ENCODE data around the gene LMO2. TPM values are rescaled to one million over a fixed set of nuclear protein-coding genes. Genes with fewer than 3 reads are reported as not detected.

Gene LMO2
- total RNA-seq, 1 donor = 28.4 TPM

DNA sequence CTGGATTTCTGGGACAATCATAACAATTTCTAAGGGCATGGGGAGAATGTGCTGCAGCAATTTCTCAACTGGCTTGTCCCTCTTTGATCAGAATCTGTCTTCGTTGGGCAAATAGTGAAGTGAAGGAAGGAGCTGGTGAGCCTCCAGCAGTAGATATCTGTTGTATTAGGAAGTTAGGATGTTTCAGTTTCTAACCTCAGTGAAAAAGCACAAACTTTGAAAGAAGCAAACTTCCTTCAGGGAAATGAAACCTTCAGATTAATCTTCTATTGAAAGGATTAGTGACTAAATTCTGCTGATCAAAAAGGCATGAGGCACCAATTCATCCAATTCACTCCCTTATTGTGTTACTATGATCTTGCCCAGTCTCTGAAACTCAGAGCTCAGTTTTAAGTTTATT is 24.3 kb downstream of the LMO2 start:
- peaks cover 5% of the 10 kb centered on the region for H3K27me3 ChIP-seq (ENCODE audit: insufficient read depth, low read length)
- peak overlapping the region; percentile 67 for H3K4me3 ChIP-seq (ENCODE audit: low read length)
- H3K4me1 ChIP-seq (ENCODE audit: insufficient read depth, low read length) = peaks cover 70% of the 10 kb centered on the region
- H3K9me3 ChIP-seq (ENCODE audit: low read depth, low read length) = no peaks in the 10 kb centered on the region

DNA sequence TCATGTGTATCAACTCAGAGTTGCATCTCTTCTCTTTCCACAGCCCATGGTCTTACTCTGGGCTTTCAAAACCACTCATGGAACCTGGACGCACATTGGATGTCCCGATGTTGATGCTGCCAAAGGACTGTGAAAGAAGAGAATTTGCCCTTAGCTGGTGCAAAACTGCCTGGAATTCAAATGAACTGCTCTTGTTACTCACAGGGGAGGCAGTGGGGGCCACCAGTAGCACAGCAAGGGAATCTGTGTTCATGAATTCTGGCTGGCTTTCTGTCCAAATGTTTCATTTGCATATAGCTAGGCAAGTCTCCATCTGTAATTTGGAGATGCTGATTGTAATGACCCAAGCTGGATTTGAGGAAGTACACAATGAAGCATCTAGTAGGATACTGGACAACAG is 24.9 kb downstream of the LMO2 start:
- Histone ChIP-seq H3K4me1 (ENCODE audit: insufficient read depth, low read length) (peaks cover 64% of the 10 kb centered on the region), H3K9me3 (ENCODE audit: low read depth, low read length) (no peaks in the 10 kb centered on the region), H3K27me3 (ENCODE audit: insufficient read depth, low read length) (peaks cover 5% of the 10 kb centered on the region), H3K4me3 (ENCODE audit: low read length) (peak overlapping the region; percentile 67)

DNA sequence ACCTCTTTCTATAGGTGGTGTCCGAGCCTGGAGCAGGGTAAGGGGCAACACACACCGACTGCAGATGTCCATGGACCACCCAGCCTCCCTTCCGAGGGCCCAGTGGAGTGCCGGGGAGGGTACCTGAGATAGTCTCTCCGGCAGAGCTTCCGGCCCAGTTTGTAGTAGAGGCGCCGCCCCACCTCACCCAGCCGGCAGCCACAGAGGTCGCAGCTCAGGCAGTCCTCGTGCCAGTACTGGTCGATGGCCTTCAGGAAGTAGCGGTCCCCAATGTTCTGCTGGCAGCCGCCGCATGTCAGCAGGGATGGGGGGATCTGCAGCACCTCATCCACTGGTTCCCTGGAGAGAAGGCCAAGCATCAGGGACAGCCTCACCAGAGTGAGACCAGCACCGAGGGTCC is 27.4 kb downstream of the LMO2 start:
- Histone ChIP-seq H3K9me3 (ENCODE audit: low read depth, low read length) (no peaks in the 10 kb centered on the region), H3K27me3 (ENCODE audit: insufficient read depth, low read length) (no peaks in the 10 kb centered on the region), H3K4me3 (ENCODE audit: low read length) (no peak overlapping the region), H3K4me1 (ENCODE audit: insufficient read depth, low read length) (peaks cover 44% of the 10 kb centered on the region)

DNA sequence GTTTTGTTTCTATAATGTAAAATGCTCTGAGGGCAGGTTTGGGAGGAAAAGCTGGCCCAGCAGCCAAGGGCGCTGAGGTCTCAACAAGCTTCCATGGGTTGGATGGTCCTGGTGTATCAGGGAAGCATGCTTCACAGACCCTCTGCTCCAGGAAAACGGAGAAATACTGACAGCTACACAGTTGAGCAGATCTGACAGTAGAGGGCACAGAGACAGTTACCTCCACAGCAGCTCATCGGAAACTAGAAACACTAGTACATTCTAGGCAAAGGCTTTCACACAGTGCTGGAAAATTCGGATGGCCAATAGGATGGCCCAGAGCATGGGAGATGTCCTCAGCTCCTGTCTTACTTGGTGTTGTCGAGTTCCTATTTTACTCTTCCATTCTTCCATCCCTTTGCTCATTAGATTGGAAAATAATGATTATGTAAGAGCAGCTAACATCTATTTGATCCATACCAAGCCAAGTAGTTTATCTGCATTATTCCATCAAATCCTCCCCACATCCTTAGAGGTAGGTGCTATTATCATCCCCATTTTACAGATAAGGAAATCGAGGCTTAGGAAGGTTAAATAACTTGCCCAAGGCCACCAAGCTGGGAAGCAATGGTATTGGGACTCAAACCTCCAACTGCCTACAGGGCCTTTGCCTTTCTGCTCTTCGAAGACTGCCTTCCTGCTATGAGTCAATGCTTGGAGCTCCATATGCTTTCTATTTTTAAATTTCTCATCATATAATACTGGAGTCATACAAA is 28.3 kb downstream of the LMO2 start:
- no peak overlapping the region for H3K4me3 ChIP-seq (ENCODE audit: low read length)
- H3K4me1 ChIP-seq (ENCODE audit: insufficient read depth, low read length) = peaks cover 42% of the 10 kb centered on the region
- H3K27me3 ChIP-seq (ENCODE audit: insufficient read depth, low read length) = no peaks in the 10 kb centered on the region
- H3K9me3 ChIP-seq (ENCODE audit: low read depth, low read length) = no peaks in the 10 kb centered on the region

DNA sequence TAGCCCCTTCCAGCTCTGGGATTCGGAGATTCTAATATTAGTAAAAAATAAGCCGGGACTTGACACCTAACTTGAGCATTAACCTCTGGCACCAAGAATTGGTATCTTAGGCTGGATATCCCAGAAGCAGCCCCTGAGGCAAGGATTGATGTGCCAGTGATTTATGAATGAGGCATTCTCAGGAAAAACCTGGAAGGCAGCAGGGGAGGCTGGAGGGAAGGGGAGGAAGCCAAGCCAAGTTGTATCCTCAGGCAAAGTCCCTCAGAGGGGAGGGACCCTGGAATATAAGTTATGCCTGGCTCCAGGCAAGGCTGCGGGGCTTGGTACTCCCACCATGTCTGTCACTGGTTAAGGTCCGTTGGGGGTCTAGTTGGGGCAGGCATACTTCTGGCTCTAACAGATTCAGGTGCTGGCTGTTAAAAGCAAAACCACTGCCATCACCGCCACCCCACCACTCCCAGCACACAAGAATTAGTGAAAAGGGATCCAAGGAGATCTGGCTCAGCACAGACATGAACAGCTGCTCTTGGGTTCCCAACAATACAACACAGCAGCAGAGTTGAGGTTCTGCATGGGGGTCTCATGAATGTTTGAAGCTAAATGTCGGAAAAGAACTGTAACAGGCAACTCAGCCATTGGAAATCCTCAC is 29.8 kb downstream of the LMO2 start:
- peaks cover 35% of the 10 kb centered on the region for H3K4me1 ChIP-seq (ENCODE audit: insufficient read depth, low read length)
- no peaks in the 10 kb centered on the region for H3K9me3 ChIP-seq (ENCODE audit: low read depth, low read length)
- no peak overlapping the region for H3K4me3 ChIP-seq (ENCODE audit: low read length)
- H3K27me3 ChIP-seq (ENCODE audit: insufficient read depth, low read length) = no peaks in the 10 kb centered on the region

DNA sequence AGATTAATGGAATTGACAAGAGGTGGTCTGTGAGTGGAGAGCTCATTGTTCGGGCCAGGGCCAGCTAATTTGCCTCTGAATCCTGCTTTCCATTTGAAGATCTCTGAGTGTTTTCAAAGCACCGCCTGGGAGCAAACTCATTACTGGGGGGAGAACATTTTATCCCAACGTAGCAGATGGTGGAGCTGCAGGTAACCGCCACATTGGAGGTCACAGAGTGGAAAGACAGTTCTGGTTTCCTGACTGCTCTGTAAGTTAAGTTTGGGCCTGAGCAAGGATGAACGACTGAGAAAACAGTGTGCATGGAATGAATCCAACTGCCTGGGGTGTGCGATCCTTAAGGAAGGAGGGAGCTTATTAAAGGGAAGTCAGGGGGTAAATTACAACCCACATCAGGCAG is 30.5 kb downstream of the LMO2 start:
- no peak overlapping the region for H3K4me3 ChIP-seq (ENCODE audit: low read length)
- no peaks in the 10 kb centered on the region for H3K9me3 ChIP-seq (ENCODE audit: low read depth, low read length)
- peaks cover 28% of the 10 kb centered on the region for H3K4me1 ChIP-seq (ENCODE audit: insufficient read depth, low read length)
- H3K27me3 ChIP-seq (ENCODE audit: insufficient read depth, low read length) = no peaks in the 10 kb centered on the region

DNA sequence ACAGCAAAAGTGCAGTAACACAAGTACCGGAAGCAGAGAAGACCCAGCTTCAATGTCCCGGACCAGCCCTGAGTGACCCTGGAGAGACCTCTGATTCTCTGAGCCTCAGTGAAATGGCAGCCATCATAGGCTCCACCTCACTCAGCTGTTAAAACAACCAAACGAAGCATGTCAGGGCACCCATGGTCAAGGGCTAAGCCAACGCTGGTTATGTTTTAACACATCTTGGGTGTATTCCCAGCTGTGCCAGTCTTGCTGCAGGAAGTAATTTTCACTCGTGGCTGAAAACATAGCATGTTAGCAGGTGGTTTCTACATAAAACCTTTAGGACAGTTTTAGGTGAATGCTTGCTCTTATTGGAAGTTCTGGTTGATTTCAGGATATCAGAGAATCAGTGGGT is 30.9 kb downstream of the LMO2 start:
- Histone ChIP-seq H3K27me3 (ENCODE audit: insufficient read depth, low read length) (no peaks in the 10 kb centered on the region), H3K4me3 (ENCODE audit: low read length) (no peak overlapping the region), H3K4me1 (ENCODE audit: insufficient read depth, low read length) (peaks cover 23% of the 10 kb centered on the region), H3K9me3 (ENCODE audit: low read depth, low read length) (no peaks in the 10 kb centered on the region)

DNA sequence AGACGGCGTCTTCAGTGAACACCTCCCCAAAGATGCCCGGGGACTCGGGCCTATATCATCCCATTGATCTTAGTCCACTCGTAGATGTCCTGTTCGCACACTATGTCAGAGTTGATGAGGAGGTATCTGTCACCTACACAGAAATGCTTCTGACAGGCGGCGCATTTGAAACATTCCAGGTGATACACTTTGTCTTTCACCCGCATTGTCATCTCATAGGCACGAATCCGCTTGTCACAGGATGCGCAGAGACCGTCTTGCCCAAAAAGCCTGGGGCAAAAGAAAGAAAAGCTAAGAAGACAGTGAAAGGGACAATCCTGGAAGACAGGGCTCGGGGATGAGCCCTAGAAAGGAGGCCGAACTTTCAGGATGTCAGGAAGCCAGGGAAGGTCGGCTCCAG is 32.6 kb downstream of the LMO2 start:
- peaks cover 7% of the 10 kb centered on the region for H3K4me1 ChIP-seq (ENCODE audit: insufficient read depth, low read length)

DNA sequence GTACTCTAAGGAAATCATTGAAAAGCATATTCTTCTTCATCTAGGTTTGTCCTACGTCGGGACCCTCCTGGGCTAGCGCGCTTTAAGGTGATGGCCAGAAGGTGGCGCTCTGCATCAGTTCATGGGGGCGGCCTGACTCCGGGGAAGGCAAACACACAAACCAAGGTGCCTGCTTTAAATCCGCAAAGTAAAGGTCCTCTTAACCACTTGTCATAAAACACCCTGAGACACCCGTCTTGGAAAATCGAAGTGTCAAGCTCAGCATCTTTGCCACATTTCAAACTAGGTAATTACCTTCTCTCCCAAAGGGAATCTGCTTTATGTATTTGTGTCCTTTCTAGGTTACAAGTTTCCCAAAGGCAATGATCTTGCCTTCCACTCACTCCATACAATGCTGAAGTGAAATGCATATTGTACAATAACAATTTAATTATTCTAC is 33.9 kb downstream of the LMO2 start:
- Histone ChIP-seq H3K4me1 (ENCODE audit: insufficient read depth, low read length) (peaks cover 6% of the 10 kb centered on the region), H3K9me3 (ENCODE audit: low read depth, low read length) (no peaks in the 10 kb centered on the region), H3K27me3 (ENCODE audit: insufficient read depth, low read length) (no peaks in the 10 kb centered on the region), H3K4me3 (ENCODE audit: low read length) (no peak overlapping the region)

More for the DNA sequence above, 32.6 kb downstream of the LMO2 start:
- Histone ChIP-seq H3K9me3 (ENCODE audit: low read depth, low read length) (no peaks in the 10 kb centered on the region), H3K4me3 (ENCODE audit: low read length) (no peak overlapping the region), H3K27me3 (ENCODE audit: insufficient read depth, low read length) (no peaks in the 10 kb centered on the region)

DNA sequence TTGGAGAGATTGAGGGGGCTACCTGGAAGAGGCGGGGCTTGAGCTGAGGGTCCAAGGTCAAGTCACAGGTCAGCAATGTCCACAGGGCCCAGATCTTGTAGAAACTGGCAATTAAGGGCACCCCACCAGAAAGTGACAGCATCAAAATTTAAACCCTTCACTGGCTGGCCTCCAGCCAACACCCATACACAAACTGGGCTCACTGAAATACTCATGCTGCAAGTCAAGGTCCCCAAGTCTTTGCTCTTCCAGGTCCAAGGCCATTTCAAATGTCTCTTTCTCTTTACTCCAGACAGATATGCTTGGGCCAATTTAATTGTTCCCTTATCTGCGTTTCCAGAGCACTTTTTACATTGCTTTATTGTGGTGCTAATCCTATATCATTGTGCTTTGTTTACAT is 36.4 kb downstream of the LMO2 start:
- H3K9me3 ChIP-seq (ENCODE audit: low read depth, low read length) = no peaks in the 10 kb centered on the region
- no peak overlapping the region for H3K4me3 ChIP-seq (ENCODE audit: low read length)
- no peaks in the 10 kb centered on the region for H3K27me3 ChIP-seq (ENCODE audit: insufficient read depth, low read length)
- peaks cover 6% of the 10 kb centered on the region for H3K4me1 ChIP-seq (ENCODE audit: insufficient read depth, low read length)

DNA sequence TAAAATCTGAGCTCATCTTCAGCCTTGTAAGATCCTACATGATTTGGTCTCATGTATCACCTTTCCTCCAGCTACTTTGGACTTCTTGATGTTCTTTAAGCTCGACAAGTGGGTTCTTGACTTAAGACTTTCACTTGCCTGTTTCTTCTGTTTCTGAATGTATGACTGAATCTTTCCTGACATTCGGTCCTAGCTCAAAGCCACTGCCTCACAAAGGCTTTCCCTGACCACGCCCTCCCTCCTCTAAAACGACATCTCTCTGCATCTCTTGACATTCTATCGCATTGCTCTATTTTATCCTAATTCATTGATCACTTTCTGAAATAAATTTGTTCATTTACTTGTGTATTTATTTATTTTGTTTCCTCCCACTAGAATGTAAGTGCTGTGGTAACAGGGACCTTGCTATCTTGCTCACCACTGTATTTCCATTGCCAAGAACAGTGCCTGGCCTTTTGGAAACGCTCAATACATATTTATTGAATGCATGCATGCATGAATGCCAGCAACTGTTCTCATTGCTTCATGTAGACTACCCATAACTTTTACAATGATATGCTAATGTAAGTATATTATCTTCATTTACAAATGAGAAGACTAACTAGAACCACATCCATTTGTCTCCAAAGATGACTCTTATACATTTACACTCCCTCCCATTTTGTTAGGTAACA is 43.0 kb downstream of the LMO2 start:
- Histone ChIP-seq H3K9me3 (ENCODE audit: low read depth, low read length) (no peaks in the 10 kb centered on the region), H3K27me3 (ENCODE audit: insufficient read depth, low read length) (no peaks in the 10 kb centered on the region), H3K4me3 (ENCODE audit: low read length) (no peak overlapping the region), H3K4me1 (ENCODE audit: insufficient read depth, low read length) (no peaks in the 10 kb centered on the region)

DNA sequence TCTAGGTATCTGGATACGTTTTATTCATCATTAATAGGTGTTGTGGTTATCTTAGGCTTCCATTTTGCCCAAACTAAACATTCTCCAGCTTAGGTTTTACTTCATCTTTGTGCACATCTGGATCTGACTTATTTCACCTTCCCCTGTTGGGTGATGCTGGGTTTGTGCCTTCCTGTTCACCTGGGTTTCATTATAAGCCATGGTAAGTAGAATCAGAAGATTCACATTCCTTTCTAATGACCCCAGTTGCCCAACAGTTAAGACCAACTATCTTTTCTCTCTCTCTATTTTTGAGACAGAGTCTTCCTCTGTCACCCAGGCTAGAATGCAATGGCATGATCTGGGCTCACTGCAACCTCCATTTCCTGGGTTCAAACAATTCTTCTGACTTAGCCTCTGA is 44.6 kb downstream of the LMO2 start:
- Histone ChIP-seq H3K27me3 (ENCODE audit: insufficient read depth, low read length) (no peaks in the 10 kb centered on the region), H3K4me1 (ENCODE audit: insufficient read depth, low read length) (no peaks in the 10 kb centered on the region), H3K4me3 (ENCODE audit: low read length) (no peak overlapping the region), H3K9me3 (ENCODE audit: low read depth, low read length) (no peaks in the 10 kb centered on the region)

DNA sequence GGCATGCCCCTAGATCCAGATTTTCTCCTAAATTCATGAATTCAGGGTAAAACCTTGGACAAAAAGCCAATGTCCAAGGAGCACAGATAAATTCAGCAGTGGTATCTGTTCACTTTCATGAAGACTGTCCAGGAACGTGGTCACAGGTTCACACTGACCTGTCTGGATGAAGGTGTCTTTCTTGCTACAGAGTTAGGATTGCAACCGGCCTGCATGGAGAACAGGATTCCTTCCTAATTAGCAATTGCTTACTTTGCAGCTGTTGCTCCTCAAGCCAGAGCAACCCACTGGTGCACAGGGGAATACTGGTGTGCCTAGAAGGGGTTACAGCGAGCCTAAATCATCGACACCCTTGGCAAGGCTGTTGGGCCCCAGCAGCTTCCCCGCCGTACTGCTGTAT is 47.6 kb downstream of the LMO2 start:
- Histone ChIP-seq H3K9me3 (ENCODE audit: low read depth, low read length) (no peaks in the 10 kb centered on the region), H3K4me1 (ENCODE audit: insufficient read depth, low read length) (no peaks in the 10 kb centered on the region)

DNA sequence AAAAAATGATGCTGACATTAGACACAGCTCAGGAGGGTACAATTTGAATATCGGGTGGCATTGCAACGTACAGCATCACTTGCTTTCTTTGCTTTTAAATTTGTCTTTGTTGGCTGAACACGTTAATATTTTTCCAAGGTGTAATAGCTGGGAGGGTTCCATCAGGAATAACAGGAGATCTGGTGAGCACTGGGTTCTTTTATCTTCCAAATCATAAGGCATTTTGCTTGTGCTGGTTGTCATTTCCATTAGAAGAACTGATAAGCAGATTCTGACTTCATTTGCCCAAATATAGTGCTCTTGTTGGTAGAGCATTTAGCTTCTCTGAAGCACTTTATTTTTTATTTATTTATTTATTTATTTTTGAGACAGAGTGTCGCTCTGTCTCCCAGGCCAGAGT is 48.9 kb downstream of the LMO2 start:
- Histone ChIP-seq H3K4me3 (ENCODE audit: low read length) (no peak overlapping the region), H3K9me3 (ENCODE audit: low read depth, low read length) (no peaks in the 10 kb centered on the region)

More for the DNA sequence above, 47.6 kb downstream of the LMO2 start:
- H3K27me3 ChIP-seq (ENCODE audit: insufficient read depth, low read length) = peaks cover 8% of the 10 kb centered on the region
- H3K4me3 ChIP-seq (ENCODE audit: low read length) = no peak overlapping the region

DNA sequence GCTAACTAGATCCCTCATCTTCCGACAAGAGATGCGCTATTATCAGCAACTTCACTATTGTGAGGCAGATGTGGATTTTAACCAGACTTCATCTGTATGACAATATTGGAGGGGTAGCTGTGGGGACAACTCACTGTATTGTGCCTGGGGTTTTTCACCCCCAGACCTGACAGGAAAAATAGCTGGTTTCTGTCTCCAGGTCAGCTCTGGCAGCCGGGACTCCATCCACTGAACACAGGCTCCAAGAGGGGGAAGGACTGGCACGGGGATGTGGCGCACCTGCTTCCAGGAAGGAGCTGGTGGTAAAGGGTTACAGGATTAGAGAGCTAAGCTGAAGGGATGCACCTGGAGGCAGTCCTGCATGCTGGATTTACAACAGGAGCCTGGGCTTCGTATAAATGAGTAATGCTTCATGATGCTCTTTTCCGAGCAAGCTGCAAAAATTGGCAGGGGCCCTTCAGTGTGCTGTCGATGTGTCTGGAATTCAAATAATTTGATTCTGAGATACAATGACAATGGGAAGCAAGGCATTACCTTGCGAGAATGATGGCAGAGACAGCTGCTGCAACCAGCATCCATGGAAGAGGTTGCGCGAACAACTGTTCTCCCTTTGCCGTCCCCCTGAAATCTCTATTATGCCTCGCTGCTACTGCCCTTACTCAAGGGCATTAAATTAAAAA is 49.5 kb downstream of the LMO2 start:
- Histone ChIP-seq H3K4me3 (ENCODE audit: low read length) (no peak overlapping the region), H3K27me3 (ENCODE audit: insufficient read depth, low read length) (peaks cover 8% of the 10 kb centered on the region), H3K4me1 (ENCODE audit: insufficient read depth, low read length) (no peaks in the 10 kb centered on the region), H3K9me3 (ENCODE audit: low read depth, low read length) (no peaks in the 10 kb centered on the region)

More for the DNA sequence above, 48.9 kb downstream of the LMO2 start:
- Histone ChIP-seq H3K4me1 (ENCODE audit: insufficient read depth, low read length) (no peaks in the 10 kb centered on the region), H3K27me3 (ENCODE audit: insufficient read depth, low read length) (peaks cover 8% of the 10 kb centered on the region)

All from mononuclear cell (primary cell).